ENCODE results near the gene VPS54.

GRCh38 chr2:64014628-64015027, 4.6 kb downstream of the VPS54 start:
- TF ChIP-seq CTCF (IDR thresholded peaks at IDR 0.05) (no peak), EZH2 (IDR thresholded peaks at IDR 0.05) (no peak), EZH2phosphoT487 (IDR thresholded peaks at IDR 0.05) (no peak)
